Measurements from ENCODE around the gene DPH7. TPM values are rescaled to one million over a fixed set of nuclear protein-coding genes. Genes with fewer than 3 reads are reported as not detected.

The DPH7 gene
- total RNA-seq, 4 donors from 2014 or later = 17.0 to 44.1 (median 22.6) TPM

- TF ChIP-seq CTCF (IDR thresholded peaks at IDR 0.05; ENCODE audit: low read depth) = no peak
These were observed 3.6 kb upstream of the DPH7 start for GRCh38 chr9:137582286-137582860.

- no peak for TF ChIP-seq CTCF (IDR thresholded peaks at IDR 0.05; ENCODE audit: low read depth)
These were observed 2.9 kb upstream of the DPH7 start for GRCh38 chr9:137581361-137582285.

GRCh38 chr9:137580954-137581322, 2.2 kb upstream of the DPH7 start:
- TF ChIP-seq CTCF (IDR thresholded peaks at IDR 0.05; ENCODE audit: low read depth) = no peak

GRCh38 chr9:137580209-137580953, 1.7 kb upstream of the DPH7 start:
- TF ChIP-seq CTCF (IDR thresholded peaks at IDR 0.05; ENCODE audit: low read depth) = no peak

GRCh38 chr9:137579259-137579604, 507 bp upstream of the DPH7 start:
- TF ChIP-seq CTCF (IDR thresholded peaks at IDR 0.05; ENCODE audit: low read depth) = no peak

GRCh38 chr9:137575716-137576411, 2.9 kb downstream of the DPH7 start:
- TF ChIP-seq CTCF (IDR thresholded peaks at IDR 0.05; ENCODE audit: low read depth) = no peak

Measured in subcutaneous adipose tissue (tissue), 4 donors.